Measurements from ENCODE around the gene BSND. TPM values are rescaled to one million over a fixed set of nuclear protein-coding genes. Genes with fewer than 3 reads are reported as not detected.

The BSND gene
- total RNA-seq, 1 experiment from 2014 or later: 0.62 TPM

- H3K36me3 ChIP-seq (replicated peaks; ENCODE audit: control insufficient read depth, insufficient read depth, low read length): no peaks in the 10 kb centered on the region
- no peak for DNase-seq
- H3K4me3 ChIP-seq (ENCODE audit: insufficient read depth, low read depth, low read length): no peak overlapping the region
- H3K27me3 ChIP-seq (ENCODE audit: control insufficient read depth, insufficient read depth, low read length): no peaks in the 10 kb centered on the region; the same call in 1 of the 2 replicates
Observed at GRCh38 chr1:54968551-54968950, 30.2 kb upstream of the BSND start.

- H3K4me3 ChIP-seq (ENCODE audit: insufficient read depth, low read depth, low read length): no peak overlapping the region
- no peaks in the 10 kb centered on the region; the same call in 1 of the 2 replicates for H3K27me3 ChIP-seq (ENCODE audit: control insufficient read depth, insufficient read depth, low read length)
- no peak for DNase-seq
- H3K36me3 ChIP-seq (replicated peaks; ENCODE audit: control insufficient read depth, insufficient read depth, low read length): no peaks in the 10 kb centered on the region
Observed at GRCh38 chr1:54969879-54970278, 28.9 kb upstream of the BSND start.

- Histone ChIP-seq H3K36me3 (replicated peaks; ENCODE audit: control insufficient read depth, insufficient read depth, low read length) (no peaks in the 10 kb centered on the region), H3K27me3 (ENCODE audit: control insufficient read depth, insufficient read depth, low read length) (no peaks in the 10 kb centered on the region; the same call in 1 of the 2 replicates), H3K4me3 (ENCODE audit: insufficient read depth, low read depth, low read length) (no peak overlapping the region)
- DNase-seq: no peak
Observed at GRCh38 chr1:54970901-54971300, 27.8 kb upstream of the BSND start.

GRCh38 chr1:54971317-54971791 lies 27.4 kb upstream of the BSND start:
- Histone ChIP-seq H3K27me3 (ENCODE audit: control insufficient read depth, insufficient read depth, low read length) (no peaks in the 10 kb centered on the region; the same call in 1 of the 2 replicates), H3K4me3 (ENCODE audit: insufficient read depth, low read depth, low read length) (no peak overlapping the region), H3K36me3 (replicated peaks; ENCODE audit: control insufficient read depth, insufficient read depth, low read length) (no peaks in the 10 kb centered on the region)
- no peak for DNase-seq

GRCh38 chr1:54972436-54972835 lies 26.3 kb upstream of the BSND start:
- DNase-seq: no peak
- Histone ChIP-seq H3K36me3 (replicated peaks; ENCODE audit: control insufficient read depth, insufficient read depth, low read length) (no peaks in the 10 kb centered on the region), H3K27me3 (ENCODE audit: control insufficient read depth, insufficient read depth, low read length) (no peaks in the 10 kb centered on the region), H3K4me3 (ENCODE audit: insufficient read depth, low read depth, low read length) (no peak overlapping the region)

GRCh38 chr1:54973205-54973921 lies 25.4 kb upstream of the BSND start:
- no peak overlapping the region for H3K4me3 ChIP-seq (ENCODE audit: insufficient read depth, low read depth, low read length)

GRCh38 chr1:54975356-54976108 lies 23.2 kb upstream of the BSND start:
- no peaks in the 10 kb centered on the region for H3K36me3 ChIP-seq (replicated peaks; ENCODE audit: control insufficient read depth, insufficient read depth, low read length)
- no peak for DNase-seq

More at GRCh38 chr1:54973205-54973921, 25.4 kb upstream of the BSND start:
- H3K36me3 ChIP-seq (replicated peaks; ENCODE audit: control insufficient read depth, insufficient read depth, low read length): no peaks in the 10 kb centered on the region
- peak; percentile 75 for DNase-seq
- H3K27me3 ChIP-seq (ENCODE audit: control insufficient read depth, insufficient read depth, low read length): no peaks in the 10 kb centered on the region

GRCh38 chr1:54976747-54977146 lies 22.0 kb upstream of the BSND start:
- Histone ChIP-seq H3K4me3 (ENCODE audit: insufficient read depth, low read depth, low read length) (no peak overlapping the region), H3K36me3 (replicated peaks; ENCODE audit: control insufficient read depth, insufficient read depth, low read length) (no peaks in the 10 kb centered on the region), H3K27me3 (ENCODE audit: control insufficient read depth, insufficient read depth, low read length) (peaks cover 27% of the 10 kb centered on the region)
- DNase-seq: no peak

More at GRCh38 chr1:54975356-54976108, 23.2 kb upstream of the BSND start:
- H3K4me3 ChIP-seq (ENCODE audit: insufficient read depth, low read depth, low read length): no peak overlapping the region
- H3K27me3 ChIP-seq (ENCODE audit: control insufficient read depth, insufficient read depth, low read length): peaks cover 18% of the 10 kb centered on the region

GRCh38 chr1:54977533-54978297 lies 21.0 kb upstream of the BSND start:
- peak; percentile 21 for DNase-seq
- Histone ChIP-seq H3K27me3 (ENCODE audit: control insufficient read depth, insufficient read depth, low read length) (peaks cover 27% of the 10 kb centered on the region), H3K4me3 (ENCODE audit: insufficient read depth, low read depth, low read length) (no peak overlapping the region), H3K36me3 (replicated peaks; ENCODE audit: control insufficient read depth, insufficient read depth, low read length) (no peaks in the 10 kb centered on the region)

- Histone ChIP-seq H3K36me3 (replicated peaks; ENCODE audit: control insufficient read depth, insufficient read depth, low read length) (no peaks in the 10 kb centered on the region), H3K27me3 (ENCODE audit: control insufficient read depth, insufficient read depth, low read length) (peaks cover 27% of the 10 kb centered on the region), H3K4me3 (ENCODE audit: insufficient read depth, low read depth, low read length) (no peak overlapping the region)
- no peak for DNase-seq
Observed at GRCh38 chr1:54978528-54979326, 20.0 kb upstream of the BSND start.

GRCh38 chr1:54979327-54979891 lies 19.3 kb upstream of the BSND start:
- Histone ChIP-seq H3K27me3 (ENCODE audit: control insufficient read depth, insufficient read depth, low read length) (peaks cover 27% of the 10 kb centered on the region), H3K36me3 (replicated peaks; ENCODE audit: control insufficient read depth, insufficient read depth, low read length) (no peaks in the 10 kb centered on the region), H3K4me3 (ENCODE audit: insufficient read depth, low read depth, low read length) (no peak overlapping the region)
- DNase-seq: peak; percentile 16

- Histone ChIP-seq H3K36me3 (replicated peaks; ENCODE audit: control insufficient read depth, insufficient read depth, low read length) (no peaks in the 10 kb centered on the region), H3K4me3 (ENCODE audit: insufficient read depth, low read depth, low read length) (peak overlapping the region; percentile 38), H3K27me3 (ENCODE audit: control insufficient read depth, insufficient read depth, low read length) (peaks cover 27% of the 10 kb centered on the region)
- peak; percentile 41 for DNase-seq
Observed at GRCh38 chr1:54980046-54980527, 18.6 kb upstream of the BSND start.

- DNase-seq: peak; percentile 85
- Histone ChIP-seq H3K36me3 (replicated peaks; ENCODE audit: control insufficient read depth, insufficient read depth, low read length) (no peaks in the 10 kb centered on the region), H3K27me3 (ENCODE audit: control insufficient read depth, insufficient read depth, low read length) (peaks cover 27% of the 10 kb centered on the region), H3K4me3 (ENCODE audit: insufficient read depth, low read depth, low read length) (peak within 1 kb of the TSS; percentile 38)
Observed at GRCh38 chr1:54980528-54981241, 18.0 kb upstream of the BSND start, which contains the start of gene TMEM61. TMEM61 (plus strand) TSS chr1:54980628; CDS start chr1:54981066, 438 bp downstream.

Data from H7 (cell line).